GM23338 (cell line): ENCODE measurements around the gene SDE2. TPM values are rescaled to one million over a fixed set of nuclear protein-coding genes. Genes with fewer than 3 reads are reported as not detected.
"Not testable (repeated sequence)": the region's sequence is repeated elsewhere in the genome, so short reads cannot be mapped to it uniquely, and the experiment has no call there.

Experiments used
- ATAC-seq: fragments of 200-7000 bp; cut with Tn5 transposase; 3 replicates; pipeline ENCODE4 v1.9.1; 2020
- DNase-seq: peaks from one replicate; pipeline ENCODE4 v3.0.0-alpha.2; 2015; ENCODE audit warnings: low spot score
- H2AFZ ChIP-seq: fragments of 200-600 bp; sonication (generic); 2 replicates; pipeline ENCODE4 v1.8.0; 2016; ENCODE audit warnings: antibody characterized with exemption, mild to moderate bottlenecking, moderate library complexity
- H3F3A ChIP-seq: fragments of 200-600 bp; sonication (generic); replicated peaks from 2 replicates; pipeline ENCODE4 v1.8.0; 2017; ENCODE audit warnings: antibody characterized with exemption, mixed run types, low read depth
- H3K27ac ChIP-seq: fragments of 200-600 bp; sonication (generic); 2 replicates; pipeline ENCODE4 v1.6.1; 2016; ENCODE audit warnings: low read depth
- H3K27me3 ChIP-seq: fragments of 200-600 bp; sonication (generic); 2 replicates; pipeline ENCODE4 v1.8.0; 2016; ENCODE audit warnings: mild to moderate bottlenecking, mixed run types, moderate library complexity; ENCODE audit not compliant: insufficient read depth
- H3K36me3 ChIP-seq: fragments of 200-600 bp; sonication (generic); 2 replicates; pipeline ENCODE4 v1.8.0; 2016; ENCODE audit warnings: mild to moderate bottlenecking; ENCODE audit not compliant: insufficient read depth
- H3K4me1 ChIP-seq: fragments of 200-600 bp; sonication (generic); 2 replicates; pipeline ENCODE4 v1.8.0; 2016; ENCODE audit warnings: mild to moderate bottlenecking, moderate library complexity; ENCODE audit not compliant: insufficient read depth
- H3K4me2 ChIP-seq: fragments of 200-600 bp; sonication (generic); 2 replicates; pipeline ENCODE4 v1.7.1; 2017; ENCODE audit warnings: mixed run types
- H3K4me3 ChIP-seq: fragments of 200-600 bp; sonication (generic); 2 replicates; pipeline ENCODE4 v1.6.1; 2016; ENCODE audit warnings: mixed run types
- H3K79me2 ChIP-seq: fragments of 200-600 bp; sonication (generic); replicated peaks from 2 replicates; pipeline ENCODE4 v1.8.0; 2017; ENCODE audit warnings: mild to moderate bottlenecking; ENCODE audit not compliant: insufficient read depth
- H3K9me2 ChIP-seq: fragments of 200-600 bp; sonication (generic); 2 replicates; pipeline ENCODE4 v1.8.0; 2017; ENCODE audit not compliant: insufficient read depth
- H4K20me1 ChIP-seq: fragments of 200-600 bp; sonication (generic); replicated peaks from 2 replicates; pipeline ENCODE4 v1.8.0; 2017; ENCODE audit warnings: mild to moderate bottlenecking; ENCODE audit not compliant: insufficient read depth
- H3K27ac Mint-ChIP-seq: 2 replicates; pipeline ENCODE4 v1.8.0; 2020; ENCODE audit warnings: inconsistent platforms, mild to moderate bottlenecking, moderate library complexity, mixed read lengths
- H3K27me3 Mint-ChIP-seq: 3 replicates; pipeline ENCODE4 v1.8.0; 2022; ENCODE audit warnings: low read depth, mild to moderate bottlenecking, moderate library complexity, mixed read lengths, inconsistent platforms; ENCODE audit not compliant: insufficient read depth, poor library complexity
- H3K36me3 Mint-ChIP-seq: 3 replicates; pipeline ENCODE4 v1.8.0; 2021; ENCODE audit warnings: low read depth, mild to moderate bottlenecking, inconsistent platforms, moderate library complexity, mixed read lengths
- H3K4me1 Mint-ChIP-seq: 3 replicates; pipeline ENCODE4 v1.8.0; 2020; ENCODE audit warnings: mild to moderate bottlenecking, inconsistent platforms, mixed read lengths
- H3K4me3 Mint-ChIP-seq: 3 replicates; pipeline ENCODE4 v1.8.0; 2021; ENCODE audit warnings: moderate library complexity, mild to moderate bottlenecking, inconsistent platforms, mixed read lengths
- H3K9me3 Mint-ChIP-seq: 3 replicates; pipeline ENCODE4 v1.8.0; 2020; ENCODE audit warnings: moderate library complexity, mild to moderate bottlenecking, inconsistent platforms, mixed read lengths
- EZH2phosphoT487 ChIP-seq: fragments of 200-600 bp; sonication (generic); IDR thresholded peaks from one replicate; pipeline ENCODE4 v1.8.1; 2018; ENCODE audit warnings: antibody characterized with exemption; ENCODE audit not compliant: unreplicated experiment
- JUNB ChIP-seq: IDR thresholded peaks from one replicate; pipeline ENCODE4 v1.6.1; 2016; ENCODE audit warnings: antibody characterized with exemption; ENCODE audit not compliant: unreplicated experiment
- REST ChIP-seq: IDR thresholded peaks from one replicate; pipeline ENCODE4 v1.6.1; 2018; ENCODE audit warnings: antibody characterized with exemption; ENCODE audit not compliant: unreplicated experiment
- ZNF114 ChIP-seq: fragments of 250-450 bp; sonication (Bioruptor Pico); IDR thresholded peaks from 2 replicates; pipeline ENCODE4 v1.5.0; 2020; ENCODE audit warnings: mild to moderate bottlenecking, moderate library complexity
- polyA plus RNA-seq: library from polyadenylated mRNA; unstranded; fragments of >200 nt; fragmentation: Nextera tagmentation; extraction: Ambion mirVana; gene quantifications from 2 replicates; pipeline ENCODE4 v1.2.1, GENCODE V29; 2016
- total RNA-seq: library from RNA; depleted of rRNA; stranded (reverse); fragments of >200 nt; shearing (Covaris generic); gene quantifications from 2 replicates; pipeline ENCODE4 v1.2.3, GENCODE V29; 2014
- TF ChIP-seq, protein P1 (sequence below), 2 experiments: fragments of 200-600 bp in 1 of 2; sonication (generic) in 1 of 2; conservative IDR thresholded peaks; 2 replicates each; pipeline versions ENCODE4 v1.5.1 to v1.6.1; 2016 to 2017; ENCODE audit warnings: antibody characterized with exemption in 2 of 2, low read depth in 2 of 2, mild to moderate bottlenecking in 2 of 2, moderate library complexity in 1 of 2

Gene SDE2
- total and polyA plus RNA-seq, 2 experiments from 2014 or later = 10.6 to 26.9 TPM

GRCh38 chr1:225970592-225971157 is 28.5 kb downstream of the SDE2 start:
- not testable (repeated sequence) for H3K4me3 Mint-ChIP-seq, DNase-seq, H3K9me2 ChIP-seq, H4K20me1 ChIP-seq, H3K79me2 ChIP-seq, H3K4me3 ChIP-seq, H3K4me1 ChIP-seq, H3K36me3 ChIP-seq, H3K4me1 Mint-ChIP-seq, H3K27ac ChIP-seq, H3F3A ChIP-seq, H3K4me2 ChIP-seq, H3K27me3 ChIP-seq, H3K27ac Mint-ChIP-seq, H2AFZ ChIP-seq, ATAC-seq
- Mint-ChIP-seq H3K9me3 (peaks cover 15% of the 10 kb centered on the region), H3K27me3 (peaks cover 16% of the 10 kb centered on the region), H3K36me3 (peaks cover 10% of the 10 kb centered on the region)

DNA sequence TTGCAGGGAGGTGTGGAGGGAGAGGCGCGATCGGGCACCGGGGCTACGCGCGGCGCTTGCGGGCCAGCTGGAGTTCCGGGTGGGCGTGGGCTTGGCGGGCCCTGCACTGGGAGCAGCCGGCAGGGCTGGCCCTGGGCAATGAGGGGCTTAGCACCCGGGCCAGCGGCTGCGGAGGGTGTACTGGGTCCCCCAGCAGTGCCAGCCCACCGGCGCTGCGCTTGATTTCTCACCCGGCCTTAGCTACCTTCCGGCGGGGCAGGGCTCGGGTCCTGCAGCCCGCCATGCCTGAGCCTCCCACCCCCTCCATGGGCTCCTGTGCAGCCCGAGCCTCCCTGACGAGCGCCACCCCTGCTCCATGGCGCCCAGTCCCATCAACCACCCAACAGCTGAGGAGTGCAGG is 29.4 kb downstream of the SDE2 start:
- H3K4me3 Mint-ChIP-seq, ATAC-seq, H3K4me1 ChIP-seq, H3K27ac ChIP-seq, H4K20me1 ChIP-seq, H3F3A ChIP-seq, H3K9me2 ChIP-seq, H2AFZ ChIP-seq, H3K79me2 ChIP-seq, H3K4me2 ChIP-seq, H3K4me1 Mint-ChIP-seq, H3K27ac Mint-ChIP-seq, H3K4me3 ChIP-seq, H3K36me3 ChIP-seq, H3K27me3 ChIP-seq, DNase-seq: not testable (repeated sequence)
- peaks cover 10% of the 10 kb centered on the region for H3K36me3 Mint-ChIP-seq
- peaks cover 16% of the 10 kb centered on the region for H3K27me3 Mint-ChIP-seq
- H3K9me3 Mint-ChIP-seq = peaks cover 15% of the 10 kb centered on the region

GRCh38 chr1:225965231-225965630 is 33.9 kb downstream of the SDE2 start:
- Histone ChIP-seq H3K27me3 (no peaks in the 10 kb centered on the region), H2AFZ (peak overlapping the region; percentile 63; the same call in 1 of the 2 replicates), H3K27ac (no peak overlapping the region), H3K4me1 (no peaks in the 10 kb centered on the region; the same call in 1 of the 2 replicates), H3F3A (no peaks in the 10 kb centered on the region; the same call in 1 of the 2 replicates), H3K36me3 (no peaks in the 10 kb centered on the region), H4K20me1 (no peaks in the 10 kb centered on the region), H3K4me3 (no peak overlapping the region), H3K9me2 (peaks cover 6% of the 10 kb centered on the region; the same call in 1 of the 2 replicates), H3K4me2 (no peak overlapping the region), H3K79me2 (no peaks in the 10 kb centered on the region)
- ATAC-seq = no peak
- Mint-ChIP-seq H3K4me3 (no peak overlapping the region), H3K27ac (no peak overlapping the region), H3K4me1 (peaks cover 4% of the 10 kb centered on the region; the same call in 2 of the 3 replicates), H3K27me3 (peaks cover 7% of the 10 kb centered on the region), H3K9me3 (peaks cover 7% of the 10 kb centered on the region; the same call in 2 of the 3 replicates), H3K36me3 (peaks cover 4% of the 10 kb centered on the region)
- DNase-seq = no peak
- TF ChIP-seq EZH2phosphoT487 (no peak), JUNB (no peak), ZNF114 (CRISPR knock-in tag) (no peak), REST (no peak)
- TF ChIP-seq, protein P1, sequence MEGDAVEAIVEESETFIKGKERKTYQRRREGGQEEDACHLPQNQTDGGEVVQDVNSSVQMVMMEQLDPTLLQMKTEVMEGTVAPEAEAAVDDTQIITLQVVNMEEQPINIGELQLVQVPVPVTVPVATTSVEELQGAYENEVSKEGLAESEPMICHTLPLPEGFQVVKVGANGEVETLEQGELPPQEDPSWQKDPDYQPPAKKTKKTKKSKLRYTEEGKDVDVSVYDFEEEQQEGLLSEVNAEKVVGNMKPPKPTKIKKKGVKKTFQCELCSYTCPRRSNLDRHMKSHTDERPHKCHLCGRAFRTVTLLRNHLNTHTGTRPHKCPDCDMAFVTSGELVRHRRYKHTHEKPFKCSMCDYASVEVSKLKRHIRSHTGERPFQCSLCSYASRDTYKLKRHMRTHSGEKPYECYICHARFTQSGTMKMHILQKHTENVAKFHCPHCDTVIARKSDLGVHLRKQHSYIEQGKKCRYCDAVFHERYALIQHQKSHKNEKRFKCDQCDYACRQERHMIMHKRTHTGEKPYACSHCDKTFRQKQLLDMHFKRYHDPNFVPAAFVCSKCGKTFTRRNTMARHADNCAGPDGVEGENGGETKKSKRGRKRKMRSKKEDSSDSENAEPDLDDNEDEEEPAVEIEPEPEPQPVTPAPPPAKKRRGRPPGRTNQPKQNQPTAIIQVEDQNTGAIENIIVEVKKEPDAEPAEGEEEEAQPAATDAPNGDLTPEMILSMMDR (conservative IDR thresholded peaks at IDR 0.05; ENCODE audit: low read depth in 2 of 2) = no peak
